C4-2B (cell line): ENCODE data around the gene PARP4.

ENCODE experiments used
- ZFX ChIP-seq: fragments of 450-650 bp; IDR thresholded peaks from 2 replicates; pipeline ENCODE4 v1.6.1; 2017
- TF ChIP-seq, protein P1 (sequence below): fragments of 450-650 bp; conservative IDR thresholded peaks from 2 replicates; pipeline ENCODE4 v1.5.1; 2017; ENCODE audit warnings: mild to moderate bottlenecking

DNA sequence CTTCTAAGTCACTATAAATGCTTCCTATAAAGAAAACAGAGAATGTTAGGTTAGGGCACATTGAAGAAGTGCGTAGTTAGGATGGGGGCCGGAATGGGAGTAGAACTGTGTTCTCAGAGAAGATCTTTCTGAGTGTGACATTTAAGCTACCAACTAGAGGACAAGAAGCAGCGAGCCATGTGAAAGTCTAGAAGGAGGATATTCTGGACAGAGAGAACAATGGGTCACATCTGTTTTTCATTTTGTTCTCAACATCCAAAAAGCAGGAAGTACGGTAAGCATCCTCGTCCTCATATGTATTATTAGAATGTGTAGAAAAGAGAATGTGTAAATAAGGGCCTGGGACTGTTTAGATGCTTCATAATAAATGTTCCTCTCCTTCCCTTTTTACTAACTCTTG lies 44.5 kb upstream of the PARP4 start:
- TF ChIP-seq, protein P1, sequence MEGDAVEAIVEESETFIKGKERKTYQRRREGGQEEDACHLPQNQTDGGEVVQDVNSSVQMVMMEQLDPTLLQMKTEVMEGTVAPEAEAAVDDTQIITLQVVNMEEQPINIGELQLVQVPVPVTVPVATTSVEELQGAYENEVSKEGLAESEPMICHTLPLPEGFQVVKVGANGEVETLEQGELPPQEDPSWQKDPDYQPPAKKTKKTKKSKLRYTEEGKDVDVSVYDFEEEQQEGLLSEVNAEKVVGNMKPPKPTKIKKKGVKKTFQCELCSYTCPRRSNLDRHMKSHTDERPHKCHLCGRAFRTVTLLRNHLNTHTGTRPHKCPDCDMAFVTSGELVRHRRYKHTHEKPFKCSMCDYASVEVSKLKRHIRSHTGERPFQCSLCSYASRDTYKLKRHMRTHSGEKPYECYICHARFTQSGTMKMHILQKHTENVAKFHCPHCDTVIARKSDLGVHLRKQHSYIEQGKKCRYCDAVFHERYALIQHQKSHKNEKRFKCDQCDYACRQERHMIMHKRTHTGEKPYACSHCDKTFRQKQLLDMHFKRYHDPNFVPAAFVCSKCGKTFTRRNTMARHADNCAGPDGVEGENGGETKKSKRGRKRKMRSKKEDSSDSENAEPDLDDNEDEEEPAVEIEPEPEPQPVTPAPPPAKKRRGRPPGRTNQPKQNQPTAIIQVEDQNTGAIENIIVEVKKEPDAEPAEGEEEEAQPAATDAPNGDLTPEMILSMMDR = no peak
- TF ChIP-seq ZFX = no peak
